ENCODE data around the gene FAM234A. TPM values are rescaled to one million over a fixed set of nuclear protein-coding genes. Genes with fewer than 3 reads are reported as not detected.

FAM234A gene
- total RNA-seq, 2 experiments from 2014 or later, result 21.0 to 21.1 TPM

- peaks cover 30% of the 10 kb centered on the region for H3K27me3 Mint-ChIP-seq
- DNase-seq (no peak), ATAC-seq (ENCODE audit: low read depth) (no peak)
- no peaks in the 10 kb centered on the region for H3K9me3 Mint-ChIP-seq
- peaks cover 5% of the 10 kb centered on the region for H3K4me1 Mint-ChIP-seq
- POLR2A ChIA-PET, result no interaction called here
- no peak overlapping the region for H3K27ac Mint-ChIP-seq
- H3K36me3 Mint-ChIP-seq, result no peaks in the 10 kb centered on the region
- peak overlapping the region; percentile 28 for H3K4me3 Mint-ChIP-seq
These were observed 40.5 kb downstream of the FAM234A start for GRCh38 chr16:275041-275641.

- H3K27me3 Mint-ChIP-seq, result peaks cover 30% of the 10 kb centered on the region
- peak within 1 kb of the TSS; percentile 49 for H3K4me3 Mint-ChIP-seq
- H3K9me3 Mint-ChIP-seq, result no peaks in the 10 kb centered on the region
- no peak within 1 kb of the TSS for H3K27ac Mint-ChIP-seq
- ATAC-seq (ENCODE audit: low read depth) (no peak), DNase-seq (no peak)
- POLR2A ChIA-PET, result interaction anchor here (0.8 kb wide), 1 partner anchor 40 kb away, joined by 3 read pairs; no protein-coding TSS in a partner anchor
- peaks cover 5% of the 10 kb centered on the region for H3K4me1 Mint-ChIP-seq
- no peaks in the 10 kb centered on the region for H3K36me3 Mint-ChIP-seq
These were observed 41.2 kb downstream of the FAM234A start, which contains the start of gene RGS11 for GRCh38 chr16:275786-276232. TSS of gene RGS11 (minus strand) at chr16:275944. CDS start at chr16:275911, 33 bp downstream.

- POLR2A ChIA-PET, result interaction anchor here (0.8 kb wide), 1 partner anchor 41 kb away, joined by 3 read pairs; no protein-coding TSS in a partner anchor
- peaks cover 33% of the 10 kb centered on the region for H3K27me3 Mint-ChIP-seq
These were observed 41.9 kb downstream of the FAM234A start for GRCh38 chr16:276426-277077.

GRCh38 chr16:278863-279366, 44.3 kb downstream of the FAM234A start:
- H3K4me3 Mint-ChIP-seq, result no peak overlapping the region
- DNase-seq (no peak), ATAC-seq (ENCODE audit: low read depth) (peak; percentile 74)
- H3K36me3 Mint-ChIP-seq, result no peaks in the 10 kb centered on the region
- H3K27me3 Mint-ChIP-seq, result peaks cover 34% of the 10 kb centered on the region
- H3K4me1 Mint-ChIP-seq, result peaks cover 5% of the 10 kb centered on the region
- no peaks in the 10 kb centered on the region for H3K9me3 Mint-ChIP-seq
- no peak overlapping the region for H3K27ac Mint-ChIP-seq
- POLR2A ChIA-PET, result no interaction called here

More at GRCh38 chr16:276426-277077, 41.9 kb downstream of the FAM234A start:
- ATAC-seq (ENCODE audit: low read depth), result no peak
- peaks cover 5% of the 10 kb centered on the region for H3K4me1 Mint-ChIP-seq
- no peaks in the 10 kb centered on the region for H3K9me3 Mint-ChIP-seq
- no peaks in the 10 kb centered on the region for H3K36me3 Mint-ChIP-seq
- peak overlapping the region; percentile 49 for H3K4me3 Mint-ChIP-seq
- no peak for DNase-seq
- H3K27ac Mint-ChIP-seq, result no peak overlapping the region

GRCh38 chr16:279531-279930, 44.9 kb downstream of the FAM234A start:
- H3K4me1 Mint-ChIP-seq, result peaks cover 5% of the 10 kb centered on the region
- H3K4me3 Mint-ChIP-seq, result no peak overlapping the region
- H3K36me3 Mint-ChIP-seq, result no peaks in the 10 kb centered on the region
- H3K27ac Mint-ChIP-seq, result no peak overlapping the region
- no peak for DNase-seq
- H3K27me3 Mint-ChIP-seq, result peaks cover 33% of the 10 kb centered on the region
- ATAC-seq (ENCODE audit: low read depth), result no peak
- POLR2A ChIA-PET, result no interaction called here
- H3K9me3 Mint-ChIP-seq, result no peaks in the 10 kb centered on the region

GRCh38 chr16:280005-280460, 45.4 kb downstream of the FAM234A start:
- no peak overlapping the region for H3K27ac Mint-ChIP-seq
- no peak overlapping the region for H3K4me3 Mint-ChIP-seq
- H3K27me3 Mint-ChIP-seq, result peaks cover 32% of the 10 kb centered on the region
- no peaks in the 10 kb centered on the region for H3K9me3 Mint-ChIP-seq
- no peak for DNase-seq
- H3K4me1 Mint-ChIP-seq, result peaks cover 5% of the 10 kb centered on the region
- POLR2A ChIA-PET, result no interaction called here
- ATAC-seq (ENCODE audit: low read depth), result no peak
- no peaks in the 10 kb centered on the region for H3K36me3 Mint-ChIP-seq

- peaks cover 29% of the 10 kb centered on the region for H3K27me3 Mint-ChIP-seq
- no peak within 1 kb of the TSS for H3K4me3 Mint-ChIP-seq
- no peaks in the 10 kb centered on the region for H3K36me3 Mint-ChIP-seq
- H3K4me1 Mint-ChIP-seq, result peaks cover 5% of the 10 kb centered on the region
- H3K27ac Mint-ChIP-seq, result no peak within 1 kb of the TSS
- H3K9me3 Mint-ChIP-seq, result no peaks in the 10 kb centered on the region
- POLR2A ChIA-PET, result no interaction called here
- DNase-seq (no peak), ATAC-seq (ENCODE audit: low read depth) (no peak)
These were observed 45.9 kb downstream of the FAM234A start, which contains the start of gene ARHGDIG for GRCh38 chr16:280552-280951. TSS of gene ARHGDIG (plus strand) at chr16:280591. CDS start at chr16:280681, 90 bp downstream.

- Mint-ChIP-seq H3K4me3 (no peak overlapping the region), H3K27me3 (peaks cover 28% of the 10 kb centered on the region), H3K36me3 (no peaks in the 10 kb centered on the region), H3K9me3 (no peaks in the 10 kb centered on the region), H3K4me1 (peaks cover 4% of the 10 kb centered on the region), H3K27ac (no peak overlapping the region)
- ATAC-seq (ENCODE audit: low read depth) (no peak), DNase-seq (no peak)
- POLR2A ChIA-PET, result no interaction called here
These were observed 46.5 kb downstream of the FAM234A start for GRCh38 chr16:280991-281659.

- DNase-seq, result no peak
These were observed 47.1 kb downstream of the FAM234A start for GRCh38 chr16:281660-282255.

GRCh38 chr16:282491-282890, 47.9 kb downstream of the FAM234A start:
- H3K4me3 Mint-ChIP-seq, result no peak overlapping the region
- H3K4me1 Mint-ChIP-seq, result peaks cover 3% of the 10 kb centered on the region
- no peaks in the 10 kb centered on the region for H3K9me3 Mint-ChIP-seq
- H3K27me3 Mint-ChIP-seq, result peaks cover 15% of the 10 kb centered on the region
- ATAC-seq (ENCODE audit: low read depth) (no peak), DNase-seq (no peak)
- POLR2A ChIA-PET, result no interaction called here
- no peak overlapping the region for H3K27ac Mint-ChIP-seq
- peaks cover 1% of the 10 kb centered on the region for H3K36me3 Mint-ChIP-seq

More at GRCh38 chr16:281660-282255, 47.1 kb downstream of the FAM234A start:
- no peak overlapping the region for H3K4me3 Mint-ChIP-seq
- POLR2A ChIA-PET, result no interaction called here
- peaks cover 1% of the 10 kb centered on the region for H3K36me3 Mint-ChIP-seq
- H3K4me1 Mint-ChIP-seq, result peaks cover 3% of the 10 kb centered on the region
- no peaks in the 10 kb centered on the region for H3K9me3 Mint-ChIP-seq
- no peak for ATAC-seq (ENCODE audit: low read depth)
- H3K27ac Mint-ChIP-seq, result no peak overlapping the region
- H3K27me3 Mint-ChIP-seq, result peaks cover 22% of the 10 kb centered on the region

- Mint-ChIP-seq H3K27me3 (peaks cover 12% of the 10 kb centered on the region), H3K4me1 (peaks cover 3% of the 10 kb centered on the region), H3K36me3 (peaks cover 1% of the 10 kb centered on the region), H3K4me3 (no peak within 1 kb of the TSS), H3K9me3 (no peaks in the 10 kb centered on the region), H3K27ac (no peak within 1 kb of the TSS)
- POLR2A ChIA-PET, result no interaction called here
- no peak for DNase-seq
- ATAC-seq (ENCODE audit: low read depth), result no peak
These were observed 48.6 kb downstream of the FAM234A start, which contains the start of gene PDIA2 for GRCh38 chr16:283033-283805. TSS of gene PDIA2 (plus strand) at chr16:283164. CDS start at chr16:283170, 6 bp downstream.

GRCh38 chr16:284204-285120, 49.8 kb downstream of the FAM234A start:
- POLR2A ChIA-PET, result no interaction called here
- H3K27me3 Mint-ChIP-seq, result peaks cover 4% of the 10 kb centered on the region
- H3K4me3 Mint-ChIP-seq, result no peak overlapping the region
- no peak for DNase-seq
- H3K9me3 Mint-ChIP-seq, result no peaks in the 10 kb centered on the region
- no peak for ATAC-seq (ENCODE audit: low read depth)
- peaks cover 1% of the 10 kb centered on the region for H3K36me3 Mint-ChIP-seq
- H3K27ac Mint-ChIP-seq, result no peak overlapping the region
- no peaks in the 10 kb centered on the region for H3K4me1 Mint-ChIP-seq

All from activated naive CD8-positive, alpha-beta T cell treated with anti-CD3 and anti-CD28 coated beads, Interleukin-2, amount 10 ng/mL, durations not matched to agents 7 days and 5 days (primary cell).